Stimulated activated CD8-positive, alpha-beta memory T cell treated with anti-CD3 and anti-CD28 coated beads, Interleukin-7, amount 100 ng/mL, for 4 hours (primary cell): Measurements from ENCODE around the gene CCDC141.

Experiments
- DNase-seq, 2 donors: peaks; one replicate each; pipeline ENCODE4 v3.0.0-alpha.2; 2020; ENCODE audit warnings: low read depth in 2 of 2

The CCDC141 gene

DNA sequence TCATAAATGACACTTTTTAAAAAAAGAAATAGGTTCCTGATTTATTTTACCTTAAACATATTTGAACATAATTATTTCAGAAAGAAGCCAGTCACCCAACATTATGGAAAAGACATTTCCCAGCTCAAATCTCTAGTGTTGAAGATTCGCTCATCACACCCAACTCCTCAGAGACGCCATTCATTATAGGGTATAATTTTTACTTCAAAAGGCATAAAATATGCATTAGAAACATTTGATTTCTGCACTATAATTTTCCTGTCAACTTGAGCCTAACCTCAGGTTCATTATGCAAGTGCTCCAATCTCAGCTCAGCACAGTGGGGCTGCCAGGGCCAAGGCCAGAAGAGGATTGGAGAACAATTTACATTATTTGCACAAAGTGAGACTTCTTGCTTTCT lies 183.9 kb downstream of the CCDC141 start:
- DNase-seq = no peak

DNA sequence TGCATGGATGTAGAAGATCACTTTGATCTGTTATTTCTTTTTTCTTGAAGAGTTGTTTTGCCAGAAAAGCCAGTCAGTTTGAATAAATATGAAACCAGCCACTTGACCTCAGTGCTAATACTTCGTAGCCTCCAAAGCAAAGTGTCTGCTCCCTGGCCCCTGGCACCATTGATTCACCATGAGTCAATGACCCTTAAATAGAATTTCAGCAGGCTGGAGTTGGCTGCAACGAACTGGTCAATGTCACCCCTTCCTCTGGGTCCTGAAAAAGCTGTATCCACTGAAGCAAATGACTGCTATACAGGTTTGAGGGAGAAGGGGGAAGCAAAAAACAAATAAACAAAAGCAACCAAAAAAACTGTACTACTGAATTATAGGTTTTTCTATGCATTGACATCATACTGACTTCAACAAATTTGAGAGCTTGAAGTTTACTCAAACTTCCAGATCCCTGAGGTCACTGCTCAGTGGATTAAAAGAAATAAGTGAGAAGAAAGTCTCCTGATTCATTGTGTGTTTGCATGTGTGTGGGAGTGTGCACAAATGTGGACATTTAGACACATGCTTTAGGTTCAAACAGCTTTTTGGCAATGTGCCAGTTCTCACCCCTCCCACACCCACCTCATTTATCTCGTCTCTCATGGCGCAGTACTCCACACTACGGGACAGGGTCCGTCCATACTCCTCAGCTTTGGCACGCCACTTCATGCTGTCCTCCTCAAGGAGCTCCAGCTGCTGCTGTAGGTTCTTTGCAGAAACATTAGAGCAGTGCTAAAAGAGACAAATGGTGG lies 184.6 kb downstream of the CCDC141 start:
- no peak for DNase-seq

DNA sequence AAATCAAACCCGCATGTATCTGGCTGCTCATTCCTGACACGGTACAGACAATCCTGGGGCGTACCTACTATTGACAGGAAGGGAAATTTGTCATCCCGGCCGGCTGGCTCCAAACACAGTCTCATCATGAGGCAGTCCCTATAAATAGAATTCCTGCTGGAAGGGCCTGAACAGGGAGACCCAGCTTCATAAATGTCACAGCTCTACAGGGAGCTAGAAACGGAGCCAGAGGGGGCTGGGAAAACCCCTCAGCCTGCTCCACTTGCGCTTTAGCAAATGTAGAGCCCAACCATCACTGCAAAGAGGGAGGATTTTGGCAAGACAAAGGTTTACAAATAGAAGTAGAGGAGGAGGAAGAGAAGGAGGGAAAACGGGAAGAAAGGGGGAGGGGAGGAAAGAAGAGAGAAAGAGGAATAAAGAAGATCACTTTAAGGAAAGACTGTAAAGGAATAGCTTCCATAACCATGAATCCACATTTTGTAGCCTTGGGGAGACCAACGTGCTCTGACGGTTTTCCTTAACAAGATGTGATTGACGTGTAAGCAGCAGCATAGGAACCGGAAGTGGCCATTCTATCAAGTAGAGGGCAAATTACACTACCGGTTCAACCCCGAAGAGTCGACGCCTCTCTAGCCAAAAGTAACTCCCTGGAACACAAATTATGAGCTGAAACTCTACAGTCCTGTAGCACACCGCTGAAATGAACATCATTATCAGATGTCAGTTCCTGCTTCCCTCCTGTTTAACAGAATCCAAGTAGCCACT lies 185.9 kb downstream of the CCDC141 start:
- DNase-seq = no peak

DNA sequence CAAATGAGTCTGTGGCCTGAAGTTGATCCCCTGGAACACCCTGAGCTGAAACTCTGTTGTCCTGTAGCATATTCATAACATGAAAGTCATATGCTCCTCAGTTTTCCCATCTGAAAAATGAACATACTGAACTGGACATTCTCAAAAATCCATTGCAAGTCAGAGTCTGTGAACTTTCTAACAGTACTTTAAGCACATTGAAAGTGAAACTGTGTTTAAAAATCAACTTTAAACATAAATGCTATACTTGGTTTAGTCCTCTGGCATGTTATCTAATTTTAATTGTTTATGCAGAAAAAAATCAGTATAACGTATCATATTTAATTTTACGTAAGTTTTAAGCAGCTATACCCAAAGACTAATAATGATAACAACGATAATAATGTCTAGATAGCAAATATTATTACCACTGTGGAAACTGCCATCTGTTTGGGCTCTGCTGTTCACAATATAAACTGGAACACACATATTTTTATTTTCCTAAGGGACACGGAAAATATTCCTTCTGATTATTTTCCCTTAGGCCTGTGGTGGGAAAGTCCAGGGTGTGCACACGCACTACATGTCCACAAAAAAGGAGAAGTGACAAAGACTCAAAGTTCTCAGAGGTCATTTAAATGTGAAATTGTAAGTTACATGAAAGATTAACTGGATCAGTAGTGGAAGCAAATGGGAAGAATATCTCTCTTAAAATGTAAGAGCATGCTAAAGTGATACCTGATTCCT lies 186.6 kb downstream of the CCDC141 start:
- no peak for DNase-seq

DNA sequence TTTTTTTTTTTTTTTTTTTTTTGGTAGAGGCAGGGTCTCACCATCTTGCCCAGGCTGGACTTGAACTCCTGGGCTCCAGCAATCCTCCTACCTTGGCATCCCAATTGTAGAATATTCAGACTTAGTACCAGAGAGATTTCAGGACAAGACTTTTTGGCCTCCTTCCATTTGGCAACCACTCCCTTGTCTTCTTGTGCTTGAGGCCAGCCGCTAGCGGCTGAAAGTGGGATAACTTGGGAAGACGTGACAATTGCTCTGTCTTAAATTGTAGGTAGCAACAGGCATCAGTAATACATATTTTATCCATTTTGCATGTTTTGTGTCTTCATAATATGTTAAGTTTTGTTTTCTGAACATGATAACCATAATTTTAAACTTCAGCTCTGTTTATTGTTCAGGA lies 189.4 kb downstream of the CCDC141 start:
- no peak for DNase-seq

DNA sequence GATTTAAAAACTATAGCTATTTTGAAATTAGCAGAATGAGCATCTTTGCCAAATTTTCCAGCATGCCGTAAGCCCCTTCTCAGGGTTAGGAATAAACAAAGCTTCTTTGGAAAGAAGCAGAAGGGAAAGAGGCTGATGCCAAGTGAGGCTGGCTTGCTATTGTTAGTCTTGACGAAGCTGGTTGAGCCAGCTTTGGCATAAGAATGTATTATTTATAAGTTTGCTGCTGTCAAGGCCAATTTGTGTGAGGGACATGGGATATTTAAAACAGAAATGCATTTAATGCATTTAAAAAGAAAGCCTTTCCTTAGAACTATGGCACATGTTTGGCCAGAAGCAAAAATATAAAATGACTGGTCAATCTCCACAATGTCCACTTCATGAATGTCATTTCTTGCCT lies 190.2 kb downstream of the CCDC141 start:
- no peak for DNase-seq

DNA sequence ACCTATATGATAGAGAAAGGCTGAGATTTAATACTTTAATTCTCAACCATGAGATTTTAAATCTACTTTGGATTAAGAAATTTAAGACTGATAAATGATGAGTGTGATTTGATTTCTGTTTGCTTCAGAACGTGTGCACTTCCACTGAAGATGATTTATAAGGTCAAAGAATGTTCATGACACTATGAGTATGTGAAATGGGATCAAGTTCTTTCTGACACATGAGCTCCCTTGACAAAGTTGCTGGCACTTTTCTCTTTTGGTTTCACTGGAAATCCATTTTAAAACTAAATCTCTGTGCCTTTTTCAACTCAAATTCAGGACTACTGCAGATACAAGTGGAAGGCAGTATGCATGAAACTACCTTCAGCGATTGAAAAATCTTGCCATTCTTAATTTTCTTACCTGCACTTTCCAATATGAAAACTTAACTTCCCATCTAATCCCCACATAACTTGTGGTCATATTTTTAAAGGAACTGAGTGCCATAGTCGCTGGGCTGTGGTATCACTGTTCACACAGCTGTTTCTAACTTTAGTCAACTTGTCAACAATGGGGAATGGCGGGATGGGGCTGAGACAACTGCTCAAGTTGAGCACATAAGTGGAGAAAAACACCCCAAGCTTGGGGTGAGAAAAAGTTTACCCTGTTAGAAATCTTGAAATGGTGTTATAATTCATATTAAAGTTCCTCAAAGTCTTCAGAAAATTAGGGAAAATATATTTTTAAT lies 190.9 kb downstream of the CCDC141 start:
- DNase-seq = no peak

DNA sequence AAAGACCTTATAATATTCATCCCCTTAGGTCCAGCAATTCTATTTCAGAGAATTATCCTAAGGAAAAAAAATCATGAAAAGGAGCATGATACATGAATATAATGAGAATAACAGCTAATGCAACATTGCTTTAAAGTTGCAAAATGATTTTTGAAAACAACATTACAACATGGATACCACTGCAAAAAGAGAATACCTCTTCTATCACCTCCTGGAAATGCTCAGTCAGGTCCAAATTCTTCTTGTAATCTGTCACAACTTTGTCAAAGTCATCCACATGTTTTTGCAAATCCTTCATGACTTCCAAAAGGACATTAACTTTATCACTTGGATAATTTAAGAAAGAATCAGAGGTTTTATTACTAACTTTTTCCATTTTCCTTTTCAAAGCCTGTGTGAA lies 194.8 kb downstream of the CCDC141 start:
- no peak for DNase-seq

DNA sequence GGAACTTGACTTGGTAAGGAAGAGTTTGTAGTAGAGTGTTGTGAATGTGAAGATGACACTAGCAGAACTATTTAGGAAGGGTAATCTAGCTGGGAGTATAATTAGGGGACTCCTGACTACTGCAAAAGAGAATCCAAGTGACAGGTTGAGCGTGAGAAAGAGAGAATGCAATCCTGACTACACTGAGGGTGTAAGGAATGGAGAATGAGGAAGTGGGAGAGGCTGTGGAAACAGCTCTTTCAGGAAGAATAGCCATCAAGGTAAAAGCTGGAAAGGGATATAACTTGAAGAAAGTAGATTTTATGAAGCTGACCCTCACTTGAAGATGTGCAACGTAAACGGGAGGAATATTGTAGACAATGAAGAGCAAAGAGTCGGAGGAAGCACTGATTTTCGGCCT lies 201.6 kb downstream of the CCDC141 start:
- no peak for DNase-seq

DNA sequence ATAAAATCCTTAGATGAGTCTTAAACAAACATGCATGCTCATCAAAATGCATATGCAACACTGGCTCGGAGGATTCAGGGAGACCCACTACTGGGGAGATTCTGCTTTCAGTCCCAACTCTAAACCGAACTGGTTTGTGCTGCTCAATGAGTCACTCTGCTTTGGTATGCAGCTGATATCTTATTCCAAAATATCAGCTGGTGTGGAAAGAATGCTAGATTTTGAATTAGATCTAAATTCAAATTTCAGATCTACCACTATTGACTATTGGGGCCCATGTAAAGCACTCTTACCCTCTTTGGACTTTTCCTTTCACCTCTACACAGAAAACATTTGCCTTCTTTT lies 203.5 kb downstream of the CCDC141 start:
- no peak for DNase-seq

DNA sequence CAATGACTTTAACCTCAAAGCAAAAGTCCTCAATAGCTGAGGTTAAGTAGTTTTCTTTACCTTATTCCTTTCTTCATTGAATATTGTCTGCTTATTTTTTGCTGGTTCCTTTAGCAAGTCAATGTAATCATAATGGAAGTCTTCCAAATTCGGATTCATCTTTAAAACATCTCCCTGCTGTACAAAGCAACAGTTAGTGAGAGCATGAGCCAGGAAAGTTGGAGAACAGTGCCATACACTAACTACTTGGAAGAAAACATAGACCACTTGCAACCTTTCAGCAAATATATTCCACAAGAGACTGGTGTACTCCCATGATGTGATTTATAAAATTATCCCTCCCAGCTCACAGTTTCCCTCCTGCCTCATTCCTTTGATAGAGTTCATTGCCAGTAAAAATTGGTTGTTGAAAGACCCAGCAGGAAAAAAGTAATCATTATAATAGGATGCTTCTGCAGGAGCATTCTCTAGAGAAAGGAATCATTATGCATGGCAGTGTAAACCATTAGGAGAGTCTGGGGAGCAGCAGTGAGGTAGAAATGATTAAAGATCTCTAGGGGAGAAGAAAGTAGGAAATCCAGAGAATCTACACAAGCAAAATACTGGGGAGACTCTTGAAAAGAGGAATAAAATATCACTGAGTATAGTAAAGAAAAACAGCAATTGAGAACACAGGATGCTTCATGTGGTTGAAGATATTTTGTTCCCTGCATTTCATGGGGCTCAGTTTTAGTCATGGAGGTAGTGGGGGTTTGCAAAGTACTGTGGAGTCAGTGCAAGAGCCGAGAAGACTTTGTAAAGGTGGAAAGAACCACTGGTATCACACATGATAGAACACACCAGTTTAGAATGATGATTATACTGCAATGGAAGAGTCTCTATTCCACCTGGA lies 204.1 kb downstream of the CCDC141 start:
- DNase-seq = no peak

DNA sequence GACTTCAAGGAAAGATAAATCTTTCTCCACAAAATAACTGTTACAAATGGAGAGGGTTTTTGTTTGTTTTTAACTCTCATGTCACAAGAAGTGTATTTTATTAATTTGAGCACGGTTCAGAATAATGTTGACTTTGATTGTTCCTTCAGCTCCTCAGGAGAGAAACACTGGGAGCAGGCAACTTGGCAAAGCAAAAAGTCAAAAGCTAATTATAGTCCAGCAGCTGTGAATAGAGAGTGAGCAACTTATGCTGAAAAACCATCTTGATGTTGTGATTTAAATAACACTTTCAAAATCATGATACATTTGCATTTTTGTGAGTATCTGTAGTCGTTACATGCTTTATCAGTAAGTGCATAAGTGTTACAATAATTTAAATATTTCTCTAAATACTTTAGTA lies 205.2 kb downstream of the CCDC141 start:
- no peak for DNase-seq

DNA sequence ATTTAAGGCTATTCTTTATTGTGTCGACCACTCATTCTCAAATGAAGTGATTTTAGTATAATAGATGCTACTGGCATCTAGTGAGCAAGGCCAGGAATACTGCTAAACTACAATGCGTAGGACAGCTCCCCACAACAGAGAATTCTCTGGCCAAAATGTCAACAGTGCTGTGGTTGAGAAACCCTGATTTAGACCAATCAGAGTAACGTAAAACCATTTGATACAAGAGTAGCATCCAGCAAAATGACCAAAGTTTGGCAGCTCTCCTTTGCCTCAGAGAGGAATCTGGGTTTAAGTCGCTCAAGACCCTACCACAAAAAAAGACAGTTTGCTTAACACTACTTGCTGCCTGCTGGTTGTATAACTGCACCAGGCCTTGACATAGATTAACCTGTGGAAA lies 205.7 kb downstream of the CCDC141 start:
- DNase-seq = no peak

DNA sequence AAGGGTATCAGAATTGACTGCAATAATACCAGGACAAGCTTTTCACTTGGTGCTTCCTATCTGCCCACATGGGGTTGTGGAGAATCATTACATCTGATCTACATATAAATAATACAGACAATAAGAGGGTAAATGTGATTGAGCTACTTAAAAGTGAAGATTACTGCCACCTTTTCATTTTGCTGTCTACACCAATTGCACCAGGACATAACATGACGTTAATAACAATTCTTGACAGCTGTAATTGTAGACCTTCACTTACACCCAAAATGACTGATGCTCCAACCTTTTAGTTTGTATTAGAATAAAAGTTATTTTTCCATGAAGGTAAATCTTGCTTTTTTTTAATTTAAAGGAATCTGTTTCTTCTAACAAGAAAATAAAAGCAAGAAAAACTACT lies 206.2 kb downstream of the CCDC141 start:
- DNase-seq = no peak

DNA sequence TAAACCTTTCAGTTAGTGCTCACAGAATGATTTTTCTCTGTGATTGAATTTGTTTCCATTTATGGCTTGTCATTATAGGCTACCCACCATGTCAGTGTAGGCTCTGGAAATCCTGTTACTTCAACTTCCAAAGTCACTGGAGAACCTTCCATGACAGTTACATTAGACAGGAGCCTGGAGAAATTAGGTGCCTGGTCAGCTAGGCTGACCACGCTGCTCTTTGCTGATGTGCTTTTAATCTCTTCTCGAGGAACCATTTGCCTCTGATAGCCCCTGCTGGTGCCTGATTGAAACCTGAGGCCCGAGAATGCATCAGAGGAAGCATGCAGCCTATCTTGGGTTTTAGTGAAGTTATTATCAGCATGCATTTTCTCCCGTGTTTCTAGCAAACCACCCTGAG lies 213.1 kb downstream of the CCDC141 start:
- DNase-seq = no peak

DNA sequence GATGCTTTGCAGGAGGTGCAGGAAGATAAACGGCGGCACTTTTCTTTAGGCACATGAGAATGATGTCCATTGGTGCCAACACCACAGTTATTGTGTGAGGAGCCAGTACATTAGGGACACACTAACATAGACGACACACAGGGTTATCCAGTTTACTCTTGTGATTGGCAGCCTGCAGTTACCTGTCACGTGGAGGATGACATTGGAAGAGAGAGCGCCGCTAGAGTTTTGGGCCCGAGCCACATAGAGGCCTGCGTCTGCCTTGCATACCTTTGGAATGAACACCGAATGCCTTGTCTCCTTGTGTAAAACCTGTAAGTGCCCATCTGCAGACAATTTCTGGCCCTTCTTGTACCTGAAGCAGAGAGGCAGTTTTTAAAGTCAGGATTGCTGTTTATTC lies 215.9 kb downstream of the CCDC141 start:
- no peak for DNase-seq

DNA sequence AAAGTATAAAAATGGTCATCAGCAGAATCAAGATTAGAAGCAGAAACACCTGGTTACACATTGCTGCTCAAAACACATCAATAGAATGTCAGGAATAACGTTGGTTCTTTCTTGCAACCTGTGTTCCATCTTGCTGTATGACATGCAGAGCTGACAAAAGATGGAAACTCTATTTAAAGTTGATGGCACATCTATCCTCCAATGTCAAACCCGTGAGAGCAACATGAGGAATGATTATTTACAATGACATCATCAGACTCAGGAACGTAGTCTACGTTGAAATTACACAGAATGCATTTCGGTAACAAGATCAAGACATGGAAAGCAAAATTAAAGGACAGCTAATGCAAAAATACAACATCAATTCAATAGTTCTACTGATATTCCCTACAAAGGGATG lies 216.6 kb downstream of the CCDC141 start:
- no peak for DNase-seq

DNA sequence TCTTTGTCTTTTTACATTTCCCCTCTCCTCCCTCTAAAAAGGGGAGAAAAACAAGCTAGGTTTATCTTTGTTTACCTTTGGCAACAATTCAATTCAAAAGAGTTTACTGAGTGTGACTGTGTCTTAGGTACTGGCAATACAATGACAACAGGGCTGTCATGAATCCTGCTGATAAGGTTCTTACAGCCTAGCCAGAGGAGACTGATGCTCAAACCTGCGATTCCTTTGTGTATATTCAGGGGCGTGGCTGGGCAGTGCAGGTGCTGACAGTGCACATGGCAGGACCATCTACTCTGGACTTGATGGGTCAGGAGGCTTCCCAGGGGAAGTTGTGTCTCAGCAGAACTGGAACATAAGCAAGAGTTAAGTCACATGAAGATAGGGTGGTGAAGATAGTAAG lies 219.5 kb downstream of the CCDC141 start:
- DNase-seq = no peak

DNA sequence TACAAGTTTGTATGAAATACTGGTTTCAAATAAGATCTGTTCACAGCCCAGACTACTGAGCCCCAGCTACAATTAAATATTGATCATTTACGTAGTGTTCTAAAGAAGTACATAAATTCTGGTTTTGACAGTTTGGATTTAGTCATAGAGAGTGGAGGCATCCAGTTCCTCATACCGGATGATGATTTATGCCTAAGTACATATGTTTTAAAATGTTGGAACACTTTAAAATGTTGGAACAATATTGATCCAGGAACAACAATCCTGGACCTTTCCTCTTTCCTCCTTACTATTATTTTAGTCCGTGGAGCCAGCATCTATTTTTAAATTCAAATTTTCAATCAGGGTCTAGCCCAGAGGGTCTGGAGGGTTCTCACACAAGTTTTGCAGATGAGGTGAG lies 220.0 kb downstream of the CCDC141 start:
- no peak for DNase-seq

DNA sequence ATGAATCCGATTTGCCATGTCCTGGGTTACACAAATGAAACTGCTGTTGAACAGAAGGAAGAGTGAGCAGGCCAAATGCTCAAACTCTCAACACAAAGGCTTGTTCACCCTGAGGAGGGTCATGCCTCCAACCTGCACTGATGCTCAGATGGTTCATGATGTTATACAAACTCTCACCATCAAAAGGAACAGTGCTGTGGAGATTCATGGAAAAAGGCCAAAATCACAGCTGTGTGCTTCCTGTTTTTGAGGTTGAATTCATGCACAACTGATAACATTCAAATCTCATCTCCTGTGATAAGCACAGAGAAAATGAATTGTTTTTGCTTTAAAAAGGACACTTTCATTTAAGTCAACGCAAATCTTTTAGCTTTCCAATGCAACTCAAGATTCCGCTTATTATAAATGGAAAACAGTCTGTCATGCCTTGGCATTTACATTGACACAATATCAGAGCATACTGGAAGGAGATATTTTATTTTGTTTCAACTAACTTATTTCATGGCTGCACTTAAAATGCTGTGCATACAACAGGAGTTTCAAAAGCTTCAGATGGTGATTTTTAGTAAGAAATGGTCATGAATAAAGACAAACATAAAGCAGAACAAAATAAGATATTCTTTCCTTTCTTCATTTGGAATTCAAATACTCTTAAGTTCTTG lies 220.5 kb downstream of the CCDC141 start:
- no peak for DNase-seq

DNA sequence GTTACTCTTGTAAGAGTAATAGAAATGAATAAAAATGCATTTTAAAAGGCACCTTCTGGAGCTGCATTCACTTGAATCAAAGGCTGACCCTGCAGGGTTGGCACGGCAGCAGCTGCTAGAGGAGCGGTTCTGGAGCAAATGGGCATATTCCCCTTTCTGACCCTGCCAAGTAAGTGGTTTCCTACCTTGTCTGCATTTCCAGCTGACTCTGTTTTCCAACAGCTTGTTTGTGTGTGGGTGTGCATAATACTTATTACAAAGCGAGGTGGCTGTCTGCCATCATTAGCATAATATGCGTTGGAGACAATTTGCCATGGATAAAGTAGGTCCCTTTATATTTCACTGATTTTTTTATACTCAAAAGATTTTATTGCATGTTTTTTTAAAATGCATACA lies 221.5 kb downstream of the CCDC141 start:
- DNase-seq = no peak
